GM19467 (cell line): ENCODE results near the gene SLC22A25.
"Not testable (repeated sequence)": the region's sequence is repeated elsewhere in the genome, so short reads cannot be mapped to it uniquely, and the experiment has no call there.

Experiments
- ATAC-seq: cut with Tn5 transposase; IDR thresholded peaks from one replicate; pipeline ENCODE4 v1.9.1; 2021; ENCODE audit warnings: mild to moderate bottlenecking, moderate library complexity; ENCODE audit not compliant: unreplicated experiment

SLC22A25 gene

DNA sequence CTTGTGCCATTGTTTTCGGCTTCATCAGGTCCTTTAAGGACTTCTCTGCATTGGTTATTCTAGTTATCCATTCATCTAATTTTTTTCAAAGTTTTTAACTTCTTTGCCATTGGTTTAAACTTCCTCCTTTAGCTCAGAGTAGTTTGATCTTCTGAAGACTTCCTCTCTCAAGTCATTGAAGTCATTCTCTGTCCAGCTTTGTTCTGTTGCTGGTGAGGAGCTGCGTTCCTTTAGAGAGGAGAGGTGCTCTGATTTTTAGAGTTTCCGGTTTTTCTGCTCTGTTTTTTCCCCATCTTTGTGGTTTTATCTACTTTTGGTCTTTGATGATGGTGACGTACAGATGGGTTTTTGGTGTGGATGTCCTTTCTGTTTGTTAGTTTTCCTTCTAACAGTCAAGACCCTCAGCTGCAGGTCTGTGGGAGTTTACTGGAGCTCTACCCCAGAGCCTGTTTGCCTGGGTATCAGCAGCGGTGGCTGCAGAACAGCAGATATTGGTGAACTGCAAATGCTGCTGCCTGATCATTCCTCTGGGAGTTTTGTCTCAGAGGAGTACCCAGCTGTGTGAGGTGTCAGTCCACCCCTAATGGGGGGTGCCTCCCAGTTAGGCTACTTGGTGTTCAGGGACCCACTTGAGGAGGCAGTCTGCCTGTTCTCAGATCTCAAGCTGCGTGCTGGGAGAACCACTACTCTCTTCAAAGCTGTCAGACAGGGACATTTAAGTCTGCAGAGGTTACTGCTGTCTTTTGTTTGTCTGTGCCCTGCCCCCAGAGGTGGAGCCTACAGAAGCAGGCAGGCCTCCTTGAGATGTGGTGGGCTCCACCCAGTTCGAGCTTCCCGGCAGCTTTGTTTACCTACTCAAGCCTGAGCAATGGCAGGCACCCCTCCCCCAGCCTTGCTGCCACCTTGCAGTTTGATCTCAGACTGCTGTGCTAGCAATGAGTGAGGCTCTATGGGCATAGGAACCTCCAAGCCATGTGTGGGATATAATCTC, 7.6 kb downstream of the SLC22A25 start:
- ATAC-seq = not testable (repeated sequence)

GRCh38 chr11:63229815-63230214, 13.6 kb downstream of the SLC22A25 start:
- no peak for ATAC-seq

DNA sequence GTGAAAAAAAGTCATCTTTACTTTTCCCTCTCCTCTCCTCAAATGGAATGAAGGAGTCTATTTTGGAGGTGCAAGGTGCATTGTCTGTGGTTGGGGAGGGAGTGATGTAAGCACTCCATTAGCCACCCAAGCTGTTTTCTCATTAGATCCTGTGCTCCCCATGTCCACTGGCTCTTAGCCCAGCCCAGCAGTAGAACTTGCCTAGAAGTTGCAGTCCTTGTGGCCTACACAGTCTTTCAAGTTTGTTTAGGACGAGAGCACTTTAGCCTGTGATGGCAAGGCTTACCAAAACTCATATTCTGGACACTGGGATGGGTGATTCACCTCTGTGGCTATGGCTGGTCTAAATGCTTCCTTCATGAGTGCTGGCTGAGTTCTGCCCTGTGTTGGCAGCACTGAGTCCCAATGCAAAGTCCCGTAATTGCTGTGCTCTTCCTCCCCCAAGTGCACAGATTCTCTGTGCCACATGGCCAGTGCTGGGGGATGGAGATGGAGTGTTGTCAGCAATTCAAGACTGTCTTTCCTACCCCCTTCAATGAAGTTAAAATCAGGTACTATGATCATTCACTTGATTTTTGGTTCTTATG, 15.8 kb downstream of the SLC22A25 start:
- no peak for ATAC-seq

DNA sequence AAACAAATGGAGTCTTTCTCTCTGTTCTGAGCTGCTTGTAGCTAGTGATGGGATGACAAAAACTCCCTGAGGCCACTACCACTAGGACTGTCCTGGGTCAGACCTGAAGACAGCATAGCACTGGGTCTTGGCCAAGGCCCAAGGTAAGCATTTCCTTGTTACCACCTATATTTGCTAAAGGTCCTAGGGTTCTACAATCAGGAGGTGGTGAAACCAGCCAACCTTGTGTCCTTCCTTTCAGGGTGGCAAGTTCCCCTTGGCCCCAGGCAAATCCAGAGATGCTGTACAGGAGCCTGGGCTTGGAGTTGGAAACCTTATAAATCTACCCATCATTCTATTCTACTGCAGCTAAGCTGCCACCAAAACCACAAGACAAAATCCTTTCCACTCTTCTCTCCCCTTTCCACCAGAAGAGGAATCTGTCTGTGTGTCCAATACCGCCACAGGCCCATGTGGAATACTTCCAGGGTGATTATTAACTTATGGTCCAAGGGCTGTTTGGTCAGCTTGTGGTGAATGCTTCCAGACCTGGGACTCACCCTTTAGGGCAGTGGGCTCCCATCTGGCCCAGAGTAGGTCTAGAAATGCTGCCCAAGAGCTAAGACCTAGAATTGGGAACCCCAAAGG, 16.8 kb downstream of the SLC22A25 start:
- no peak for ATAC-seq

- no peak for ATAC-seq
Measured at GRCh38 chr11:63214093-63214492, 29.3 kb downstream of the SLC22A25 start.

DNA sequence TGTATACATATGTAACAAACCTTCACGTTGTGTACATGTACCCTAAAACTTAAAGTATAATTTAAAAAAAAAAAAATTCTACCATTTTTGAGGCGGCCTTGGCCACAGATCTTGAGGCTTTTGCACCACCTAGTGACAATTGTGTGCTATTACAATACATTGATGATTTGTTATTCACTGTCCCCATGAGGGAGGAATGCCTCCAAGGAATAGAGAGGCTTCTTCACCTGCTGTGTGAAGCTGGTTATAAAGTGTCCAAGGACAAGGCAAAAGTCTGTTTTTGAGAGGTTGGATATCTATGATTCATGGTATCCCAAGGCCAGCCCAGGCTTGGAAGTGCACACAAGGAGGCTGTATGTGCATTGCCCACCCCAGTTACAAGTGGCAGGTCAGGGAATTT, 30.7 kb downstream of the SLC22A25 start:
- no peak for ATAC-seq

- ATAC-seq = no peak
Measured at GRCh38 chr11:63210111-63210510, 33.3 kb downstream of the SLC22A25 start.
